Measurements from ENCODE around the gene RPS5.

GRCh38 chr19:58429745-58430144 lies 42.7 kb downstream of the RPS5 start:
- TF ChIP-seq CTCF (IDR thresholded peaks at IDR 0.05) (no peak), EZH2 (IDR thresholded peaks at IDR 0.05) (no peak), EZH2phosphoT487 (IDR thresholded peaks at IDR 0.05) (no peak)
